Measurements from ENCODE around the gene MRPS12.

MRPS12 gene

GRCh38 chr19:38970664-38971532 is 40.2 kb downstream of the MRPS12 start:
- TF ChIP-seq CTCF (conservative IDR thresholded peaks at IDR 0.05): no peak
- TF ChIP-seq ZFX (IDR thresholded peaks at IDR 0.05): no peak
- H3K27ac ChIP-seq: no peak overlapping the region

- no peak for TF ChIP-seq CTCF (conservative IDR thresholded peaks at IDR 0.05)
- no peak for TF ChIP-seq ZFX (IDR thresholded peaks at IDR 0.05)
- H3K27ac ChIP-seq: no peak overlapping the region
Measured at GRCh38 chr19:38971672-38972071, 40.9 kb downstream of the MRPS12 start.

- no peak overlapping the region for H3K27ac ChIP-seq
- TF ChIP-seq ZFX (IDR thresholded peaks at IDR 0.05): no peak
- no peak for TF ChIP-seq CTCF (conservative IDR thresholded peaks at IDR 0.05)
Measured at GRCh38 chr19:38974624-38975213, 44.0 kb downstream of the MRPS12 start.

GRCh38 chr19:38975214-38975860 is 44.6 kb downstream of the MRPS12 start, which contains the start of gene FBXO17:
Gene FBXO17, minus strand, starts transcription at chr19:38975742. Its CDS starts 25,423 bp downstream, at chr19:38950319.
- no peak within 1 kb of the TSS for H3K27ac ChIP-seq
- TF ChIP-seq CTCF (conservative IDR thresholded peaks at IDR 0.05): no peak
- no peak for TF ChIP-seq ZFX (IDR thresholded peaks at IDR 0.05)

GRCh38 chr19:38975861-38976271 is 45.1 kb downstream of the MRPS12 start:
- no peak overlapping the region for H3K27ac ChIP-seq
- no peak for TF ChIP-seq CTCF (conservative IDR thresholded peaks at IDR 0.05)
- TF ChIP-seq ZFX (IDR thresholded peaks at IDR 0.05): no peak

- no peak for TF ChIP-seq CTCF (conservative IDR thresholded peaks at IDR 0.05)
- H3K27ac ChIP-seq: peak overlapping the region; percentile 8
Measured at GRCh38 chr19:38977445-38978325, 46.9 kb downstream of the MRPS12 start.
